HepG2 (cell line): ENCODE measurements around the gene ZFP90. TPM values are rescaled to one million over a fixed set of nuclear protein-coding genes. Genes with fewer than 3 reads are reported as not detected.

Experiments
- CEBPZ ChIP-seq: IDR thresholded peaks from 2 replicates; pipeline ENCODE4 v1.6.1; 2012; ENCODE audit warnings: low read length, improper control_type of control experiment
- CREM ChIP-seq, 2 experiments: sonication (generic) in 1 of 2; formaldehyde crosslinking in 1 of 2; IDR thresholded peaks; 2 replicates each; pipeline versions ENCODE4 v1.4.0 to v1.6.1; 2016 to 2020; ENCODE audit warnings: antibody characterized with exemption in 1 of 2, mild to moderate bottlenecking in 1 of 2, missing genetic modification reagents in 1 of 2
- HNRNPLL ChIP-seq: fragments of 200-400 bp; formaldehyde crosslinking; IDR thresholded peaks from 2 replicates; pipeline ENCODE4 v1.6.1; 2017; ENCODE audit warnings: mild to moderate bottlenecking, low read depth, low read length; ENCODE audit not compliant: poor library complexity, severe bottlenecking
- NFKB2 ChIP-seq: sonication (generic); formaldehyde crosslinking; IDR thresholded peaks from 2 replicates; pipeline ENCODE4 v1.4.0; 2020; ENCODE audit warnings: missing genetic modification reagents, borderline replicate concordance
- SOX6 ChIP-seq, 2 experiments: fragments of 450-650 bp in 1 of 2; sonication (generic) in 1 of 2; formaldehyde crosslinking in 1 of 2; IDR thresholded peaks; 2 replicates each; pipeline versions ENCODE4 v1.4.0 to v1.6.1; 2017 to 2020; ENCODE audit warnings: antibody characterized with exemption in 1 of 2, mild to moderate bottlenecking in 1 of 2, missing genetic modification reagents in 1 of 2
- U2AF1 ChIP-seq: fragments of 200-400 bp; formaldehyde crosslinking; optimal IDR thresholded peaks from 2 replicates; pipeline ENCODE3; 2017; ENCODE audit warnings: mild to moderate bottlenecking, low read depth, low read length
- ZNF232 ChIP-seq: sonication (generic); formaldehyde crosslinking; IDR thresholded peaks from 2 replicates; pipeline ENCODE4 v1.4.0; 2020; ENCODE audit warnings: missing genetic modification reagents, borderline replicate concordance
- ZNF30 ChIP-seq: sonication (generic); formaldehyde crosslinking; IDR thresholded peaks from 2 replicates; pipeline ENCODE4 v1.5.0; 2020; ENCODE audit warnings: mild to moderate bottlenecking, missing genetic modification reagents
- ZNF333 ChIP-seq: sonication (generic); formaldehyde crosslinking; IDR thresholded peaks from 2 replicates; pipeline ENCODE4 v1.4.0; 2020; ENCODE audit warnings: mild to moderate bottlenecking, missing genetic modification reagents, borderline replicate concordance
- ZNF44 ChIP-seq: sonication (generic); formaldehyde crosslinking; IDR thresholded peaks from 2 replicates; pipeline ENCODE4 v1.5.1; 2020; ENCODE audit warnings: mild to moderate bottlenecking, missing genetic modification reagents
- ZNF563 ChIP-seq: sonication (generic); formaldehyde crosslinking; IDR thresholded peaks from 2 replicates; pipeline ENCODE4 v1.8.0; 2022; ENCODE audit warnings: mild to moderate bottlenecking, moderate library complexity, missing genetic modification reagents
- ZNF660 ChIP-seq: sonication (generic); formaldehyde crosslinking; IDR thresholded peaks from 2 replicates; pipeline ENCODE4 v1.5.1; 2020; ENCODE audit warnings: mild to moderate bottlenecking, low read depth, missing genetic modification reagents, borderline replicate concordance
- ZNF850 ChIP-seq: sonication (generic); formaldehyde crosslinking; conservative IDR thresholded peaks from 2 replicates; pipeline ENCODE4 v1.9.0; 2021; ENCODE audit warnings: mild to moderate bottlenecking, missing genetic modification reagents
- polyA plus RNA-seq, 8 experiments: library from polyadenylated mRNA; depleted of rRNA in 3 of 8; stranded (reverse) in 7 of 8; unstranded in 1 of 8; fragments of >200 nt; fragmentation: Illumina TruSeq in 4 of 8; extraction: Trizol in 4 of 8; gene quantifications; 2 replicates each; pipeline versions ENCODE4 v1.2.1 to v1.2.3, GENCODE V29; 2011 to 2016; ENCODE audit warnings: low read depth in 4 of 8, missing spikeins in 1 of 8, mixed read lengths in 1 of 8; ENCODE audit not compliant: insufficient read depth in 1 of 8
- total RNA-seq, 5 experiments: library from RNA; depleted of rRNA; stranded (reverse); fragments of >200 nt; fragmentation: Illumina TruSeq; extraction: Trizol; gene quantifications; 2 replicates each; pipeline ENCODE4 v1.2.3, GENCODE V29; 2016; ENCODE audit warnings: low read depth in 1 of 5
- TF ChIP-seq, protein P1 (sequence below): sonication (generic); formaldehyde crosslinking; IDR thresholded peaks from 2 replicates; pipeline ENCODE4 v1.8.1; 2023; ENCODE audit warnings: missing genetic modification reagents, inconsistent platforms, borderline replicate concordance
- TF ChIP-seq, protein P2 (sequence below): sonication (generic); formaldehyde crosslinking; IDR thresholded peaks from 2 replicates; pipeline ENCODE4 v1.5.0; 2020; ENCODE audit warnings: mild to moderate bottlenecking, missing genetic modification reagents, moderate library complexity

The ZFP90 gene
- total and polyA plus RNA-seq, 2 of the 13 experiments (the other 11 are each of a cell fraction or from before 2014, with no cell fraction given): 17.6 to 18.9 TPM

- TF ChIP-seq CEBPZ (no peak), ZNF44 (CRISPR knock-in tag) (peak; percentile 75; the same call in 1 of the 2 replicates), ZNF232 (peak; percentile 96), SOX6 (IDR thresholded peaks at IDR 0.05) (no peak), SOX6 (CRISPR knock-in tag; IDR thresholded peaks at IDR 0.05) (peak; percentile 53; the same call in 1 of the 2 replicates), ZNF660 (CRISPR knock-in tag) (no peak), ZNF30 (CRISPR knock-in tag) (no peak; the same call in 1 of the 2 replicates), ZNF333 (CRISPR knock-in tag) (peak; percentile 87), CREM (IDR thresholded peaks at IDR 0.05) (no peak), CREM (CRISPR knock-in tag; IDR thresholded peaks at IDR 0.05) (no peak), ZNF563 (CRISPR knock-in tag) (peak; percentile 97), ZNF850 (CRISPR knock-in tag) (no peak), HNRNPLL (peak; percentile 55), U2AF1 (no peak), NFKB2 (CRISPR knock-in tag) (peak; percentile 98)
- TF ChIP-seq, protein P1, sequence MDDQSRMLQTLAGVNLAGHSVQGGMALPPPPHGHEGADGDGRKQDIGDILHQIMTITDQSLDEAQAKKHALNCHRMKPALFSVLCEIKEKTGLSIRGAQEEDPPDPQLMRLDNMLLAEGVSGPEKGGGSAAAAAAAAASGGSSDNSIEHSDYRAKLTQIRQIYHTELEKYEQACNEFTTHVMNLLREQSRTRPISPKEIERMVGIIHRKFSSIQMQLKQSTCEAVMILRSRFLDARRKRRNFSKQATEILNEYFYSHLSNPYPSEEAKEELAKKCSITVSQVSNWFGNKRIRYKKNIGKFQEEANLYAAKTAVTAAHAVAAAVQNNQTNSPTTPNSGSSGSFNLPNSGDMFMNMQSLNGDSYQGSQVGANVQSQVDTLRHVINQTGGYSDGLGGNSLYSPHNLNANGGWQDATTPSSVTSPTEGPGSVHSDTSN (CRISPR knock-in tag): peak; percentile 85; the same call in 1 of the 2 replicates
- TF ChIP-seq, protein P2, sequence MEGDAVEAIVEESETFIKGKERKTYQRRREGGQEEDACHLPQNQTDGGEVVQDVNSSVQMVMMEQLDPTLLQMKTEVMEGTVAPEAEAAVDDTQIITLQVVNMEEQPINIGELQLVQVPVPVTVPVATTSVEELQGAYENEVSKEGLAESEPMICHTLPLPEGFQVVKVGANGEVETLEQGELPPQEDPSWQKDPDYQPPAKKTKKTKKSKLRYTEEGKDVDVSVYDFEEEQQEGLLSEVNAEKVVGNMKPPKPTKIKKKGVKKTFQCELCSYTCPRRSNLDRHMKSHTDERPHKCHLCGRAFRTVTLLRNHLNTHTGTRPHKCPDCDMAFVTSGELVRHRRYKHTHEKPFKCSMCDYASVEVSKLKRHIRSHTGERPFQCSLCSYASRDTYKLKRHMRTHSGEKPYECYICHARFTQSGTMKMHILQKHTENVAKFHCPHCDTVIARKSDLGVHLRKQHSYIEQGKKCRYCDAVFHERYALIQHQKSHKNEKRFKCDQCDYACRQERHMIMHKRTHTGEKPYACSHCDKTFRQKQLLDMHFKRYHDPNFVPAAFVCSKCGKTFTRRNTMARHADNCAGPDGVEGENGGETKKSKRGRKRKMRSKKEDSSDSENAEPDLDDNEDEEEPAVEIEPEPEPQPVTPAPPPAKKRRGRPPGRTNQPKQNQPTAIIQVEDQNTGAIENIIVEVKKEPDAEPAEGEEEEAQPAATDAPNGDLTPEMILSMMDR (CRISPR knock-in tag): no peak; the same call in 1 of the 2 replicates
These were observed 9.0 kb upstream of the ZFP90 start (continued) for GRCh38 chr16:68529931-68530701.
